OCI-LY3 (cell line): Measurements from ENCODE around the gene DAP.
"Not testable (repeated sequence)": the region's sequence is repeated elsewhere in the genome, so short reads cannot be mapped to it uniquely, and the experiment has no call there.

ENCODE experiments used
- CTCF ChIP-seq: fragments of 200-600, 300-600 bp; sonication (generic); IDR thresholded peaks from 2 replicates; pipeline ENCODE4 v1.5.1; 2014; ENCODE audit warnings: antibody characterized with exemption, low read length, low read depth
- EZH2phosphoT487 ChIP-seq: fragments of 200-600 bp; shearing (Covaris generic); IDR thresholded peaks from 2 replicates; pipeline ENCODE4 v1.6.1; 2018; ENCODE audit warnings: antibody characterized with exemption, mixed run types, low read depth

GRCh38 chr5:10638723-10639122, 122.3 kb downstream of the DAP start:
- TF ChIP-seq CTCF, EZH2phosphoT487: not testable (repeated sequence)
